Measurements from ENCODE around the gene DUSP2. TPM values are rescaled to one million over a fixed set of nuclear protein-coding genes. Genes with fewer than 3 reads are reported as not detected.

The DUSP2 gene
- total and polyA plus RNA-seq, 2 donors (not counting 1 experiment from before 2014, with no cell fraction given) = 69.8 to 433 TPM

DNA sequence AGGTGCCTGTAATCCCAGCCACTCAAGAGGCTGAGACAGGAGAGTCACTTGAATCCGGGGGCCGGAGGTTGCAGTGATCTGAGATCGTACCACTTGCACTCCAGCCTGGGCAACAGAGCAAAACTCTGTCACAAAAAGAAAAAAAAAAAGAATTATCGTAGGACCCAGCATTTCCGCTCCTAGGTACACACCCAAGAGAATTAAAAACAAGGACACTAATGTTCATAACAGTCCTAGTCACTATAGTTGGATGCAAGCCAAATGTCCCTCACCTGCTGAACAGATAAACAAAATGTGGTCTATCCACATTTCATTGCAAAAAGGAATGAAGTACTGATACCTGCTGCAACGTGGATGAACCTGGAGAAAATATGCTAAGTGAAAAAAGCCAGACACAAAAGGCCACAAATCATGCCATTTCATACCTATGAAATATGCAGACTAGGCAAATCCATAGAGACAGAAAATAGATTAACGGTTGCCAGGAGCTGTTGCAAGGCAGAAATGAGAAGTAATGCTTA lies 50.1 kb downstream of the DUSP2 start:
- ChIA-PET CTCF (interaction anchor here (0.7 kb wide), 1 partner anchor 22 kb away, joined by 3 read pairs; no protein-coding TSS in a partner anchor), POLR2A (no interaction called here)
- no peak for ATAC-seq (ENCODE audit: low read depth)
- Histone ChIP-seq H3K27ac (ENCODE audit: low read length in 2 of 2) (no peak overlapping the region), H3K4me3 (ENCODE audit: control extremely low read depth in 1 of 5, extremely low read depth in 1 of 5, insufficient read depth in 1 of 5, low read depth in 2 of 5, low read length in 4 of 5) (no peak overlapping the region), H3K27me3 (replicated peaks in 1 of 4; ENCODE audit: control extremely low read depth in 1 of 4, control insufficient read depth in 3 of 4, insufficient read depth in 4 of 4, low read length in 3 of 4) (peaks cover 0 to 3% (median 0%) of the 10 kb centered on the region in 4 experiments), H3K4me2 (replicated peaks; ENCODE audit: low read depth, low read length, poor library complexity, severe bottlenecking) (no peak overlapping the region), H3K9me3 (ENCODE audit: control extremely low read depth in 1 of 3, control insufficient read depth in 2 of 3, insufficient read depth in 1 of 3, low read length in 2 of 3) (no peaks in the 10 kb centered on the region), H2AFZ (ENCODE audit: insufficient read depth, low read depth, low read length, poor library complexity, severe bottlenecking) (no peak overlapping the region), H3K4me1 (ENCODE audit: control insufficient read depth in 2 of 2, insufficient read depth in 2 of 2, low read length in 2 of 2) (no peaks in the 10 kb centered on the region), H3K36me3 (replicated peaks in 1 of 2; ENCODE audit: control extremely low read depth in 1 of 2, control insufficient read depth in 1 of 2, extremely low read depth in 1 of 2, insufficient read depth in 2 of 2, low read length in 1 of 2) (no peaks in the 10 kb centered on the region), H3K9ac (ENCODE audit: low read length) (no peak overlapping the region), H4K20me1 (ENCODE audit: control insufficient read depth, insufficient read depth, low read length, poor library complexity, severe bottlenecking) (no peaks in the 10 kb centered on the region), H3K79me2 (ENCODE audit: control insufficient read depth, insufficient read depth, low read length) (no peaks in the 10 kb centered on the region)
- Mint-ChIP-seq H3K9me3 (ENCODE audit: insufficient read depth) (no peaks in the 10 kb centered on the region), H3K4me1 (no peaks in the 10 kb centered on the region), H3K27me3 (peaks cover 15% of the 10 kb centered on the region), H3K4me3 (no peak overlapping the region), H3K27ac (no peak overlapping the region)
- WGBS (ENCODE audit: insufficient coverage) = 94% methylated on average over 3 of the region's 7 CpGs
- DNase-seq = no peak
- intact Hi-C loops (cut with micrococcal nuclease) = no loop called here
- no peak for TF ChIP-seq EZH2 (IDR thresholded peaks at IDR 0.05; ENCODE audit: borderline replicate concordance, insufficient read depth, low read depth, low read length, poor library complexity, severe bottlenecking)
- TF ChIP-seq, protein P1, sequence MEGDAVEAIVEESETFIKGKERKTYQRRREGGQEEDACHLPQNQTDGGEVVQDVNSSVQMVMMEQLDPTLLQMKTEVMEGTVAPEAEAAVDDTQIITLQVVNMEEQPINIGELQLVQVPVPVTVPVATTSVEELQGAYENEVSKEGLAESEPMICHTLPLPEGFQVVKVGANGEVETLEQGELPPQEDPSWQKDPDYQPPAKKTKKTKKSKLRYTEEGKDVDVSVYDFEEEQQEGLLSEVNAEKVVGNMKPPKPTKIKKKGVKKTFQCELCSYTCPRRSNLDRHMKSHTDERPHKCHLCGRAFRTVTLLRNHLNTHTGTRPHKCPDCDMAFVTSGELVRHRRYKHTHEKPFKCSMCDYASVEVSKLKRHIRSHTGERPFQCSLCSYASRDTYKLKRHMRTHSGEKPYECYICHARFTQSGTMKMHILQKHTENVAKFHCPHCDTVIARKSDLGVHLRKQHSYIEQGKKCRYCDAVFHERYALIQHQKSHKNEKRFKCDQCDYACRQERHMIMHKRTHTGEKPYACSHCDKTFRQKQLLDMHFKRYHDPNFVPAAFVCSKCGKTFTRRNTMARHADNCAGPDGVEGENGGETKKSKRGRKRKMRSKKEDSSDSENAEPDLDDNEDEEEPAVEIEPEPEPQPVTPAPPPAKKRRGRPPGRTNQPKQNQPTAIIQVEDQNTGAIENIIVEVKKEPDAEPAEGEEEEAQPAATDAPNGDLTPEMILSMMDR (IDR thresholded peaks at IDR 0.05) = no peak

DNA sequence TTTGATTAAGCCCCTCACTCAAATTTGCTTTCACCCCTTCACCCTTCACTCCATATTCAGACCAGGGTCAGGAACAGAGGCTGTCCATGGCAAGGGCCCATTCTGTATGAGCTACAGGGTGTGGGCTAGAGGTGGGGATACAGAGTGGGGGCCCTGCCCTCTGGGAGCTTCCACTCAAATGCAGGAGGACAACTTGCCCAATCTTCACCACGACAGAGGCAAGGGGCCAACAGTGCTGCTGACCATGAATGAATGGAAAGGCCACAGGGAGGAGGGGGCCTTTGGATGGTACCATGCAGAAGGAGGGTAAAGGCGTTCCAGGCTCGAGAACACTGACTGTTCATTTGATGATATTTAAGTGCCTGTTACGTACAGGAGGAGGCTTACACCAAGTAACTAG lies 51.7 kb downstream of the DUSP2 start:
- CTCF ChIA-PET = no interaction called here
- Histone ChIP-seq H3K36me3 (replicated peaks in 1 of 2; ENCODE audit: control extremely low read depth in 1 of 2, control insufficient read depth in 1 of 2, extremely low read depth in 1 of 2, insufficient read depth in 2 of 2, low read length in 1 of 2) (no peaks in the 10 kb centered on the region), H3K79me2 (ENCODE audit: control insufficient read depth, insufficient read depth, low read length) (no peaks in the 10 kb centered on the region), H2AFZ (ENCODE audit: insufficient read depth, low read depth, low read length, poor library complexity, severe bottlenecking) (no peak overlapping the region), H3K27ac (ENCODE audit: low read length in 2 of 2) (no peak overlapping the region), H3K9me3 (ENCODE audit: control extremely low read depth in 1 of 3, control insufficient read depth in 2 of 3, insufficient read depth in 1 of 3, low read length in 2 of 3) (no peaks in the 10 kb centered on the region), H3K9ac (ENCODE audit: low read length) (no peak overlapping the region), H4K20me1 (ENCODE audit: control insufficient read depth, insufficient read depth, low read length, poor library complexity, severe bottlenecking) (no peaks in the 10 kb centered on the region), H3K27me3 (replicated peaks in 1 of 4; ENCODE audit: control extremely low read depth in 1 of 4, control insufficient read depth in 3 of 4, insufficient read depth in 4 of 4, low read length in 3 of 4) (peaks cover 0 to 3% (median 0%) of the 10 kb centered on the region in 4 experiments), H3K4me2 (replicated peaks; ENCODE audit: low read depth, low read length, poor library complexity, severe bottlenecking) (no peak overlapping the region), H3K4me3 (ENCODE audit: control extremely low read depth in 1 of 5, extremely low read depth in 1 of 5, insufficient read depth in 1 of 5, low read depth in 2 of 5, low read length in 4 of 5) (no peak overlapping the region), H3K4me1 (ENCODE audit: control insufficient read depth in 2 of 2, insufficient read depth in 2 of 2, low read length in 2 of 2) (no peaks in the 10 kb centered on the region)
- WGBS (ENCODE audit: insufficient coverage) = 86% methylated on average over 4 of the region's 4 CpGs
- Mint-ChIP-seq H3K27ac (no peak overlapping the region), H3K9me3 (ENCODE audit: insufficient read depth) (no peaks in the 10 kb centered on the region), H3K4me3 (no peak overlapping the region), H3K27me3 (peaks cover 15% of the 10 kb centered on the region), H3K4me1 (no peaks in the 10 kb centered on the region)
- DNase-seq = no peak
- no peak for ATAC-seq (ENCODE audit: low read depth)
- POLR2A ChIA-PET = no interaction called here
- TF ChIP-seq, protein P1 (IDR thresholded peaks at IDR 0.05) = no peak
- no peak for TF ChIP-seq EZH2 (IDR thresholded peaks at IDR 0.05; ENCODE audit: borderline replicate concordance, insufficient read depth, low read depth, low read length, poor library complexity, severe bottlenecking)
- intact Hi-C loops (cut with micrococcal nuclease) = no loop called here

Other genes with a start within 250 kb of the DUSP2 start
- 103 and 107 TPM in 2 replicates for gene ANKRD36C, start 153.6 kb downstream of the DUSP2 start, total RNA-seq
- gene ANKRD36C, start 153.6 kb downstream of the DUSP2 start, polyA plus RNA-seq = 2.5 and 3.6 TPM in 2 replicates
- gene GPAT2, start 110.5 kb downstream of the DUSP2 start, total RNA-seq = 2.5 and 3.6 TPM in 2 replicates
- 0.99 and 11.7 TPM in 2 replicates for gene GPAT2, start 110.5 kb downstream of the DUSP2 start, polyA plus RNA-seq
- gene ADRA2B, start 28.9 kb downstream of the DUSP2 start, total RNA-seq = 0.27 and 0.36 TPM in 2 replicates
- gene ADRA2B, start 28.9 kb downstream of the DUSP2 start, polyA plus RNA-seq = 0.46 and 1.4 TPM in 2 replicates
- gene ASTL, start 6.9 kb downstream of the DUSP2 start, total RNA-seq = 0.41 and 0.59 TPM in 2 replicates
- gene ASTL, start 6.9 kb downstream of the DUSP2 start, polyA plus RNA-seq = 0.15 and 1.1 TPM in 2 replicates
- 132 and 133 TPM in 2 replicates for gene STARD7, start 63.4 kb upstream of the DUSP2 start, total RNA-seq
- gene STARD7, start 63.4 kb upstream of the DUSP2 start, polyA plus RNA-seq = 35.1 and 42.9 TPM in 2 replicates
- gene TMEM127, start 120.6 kb upstream of the DUSP2 start, total RNA-seq = 48.0 and 48.5 TPM in 2 replicates
- 15.7 and 21.5 TPM in 2 replicates for gene TMEM127, start 120.6 kb upstream of the DUSP2 start, polyA plus RNA-seq
- 85.4 and 91.2 TPM in 2 replicates for gene CIAO1, start 120.8 kb upstream of the DUSP2 start, total RNA-seq
- gene CIAO1, start 120.8 kb upstream of the DUSP2 start, polyA plus RNA-seq = 74.8 and 86.9 TPM in 2 replicates
- 214 and 216 TPM in 2 replicates for gene SNRNP200, start 160.1 kb upstream of the DUSP2 start, total RNA-seq
- 198 and 211 TPM in 2 replicates for gene SNRNP200, start 160.1 kb upstream of the DUSP2 start, polyA plus RNA-seq
- gene ITPRIPL1, start 179.9 kb upstream of the DUSP2 start, total RNA-seq = 4.2 and 4.8 TPM in 2 replicates
- gene ITPRIPL1, start 179.9 kb upstream of the DUSP2 start, polyA plus RNA-seq = 1.8 and 2.6 TPM in 2 replicates
- gene NCAPH, start 190.3 kb upstream of the DUSP2 start, total RNA-seq = 1.1 and 1.2 TPM in 2 replicates
- 0.52 and 0.84 TPM in 2 replicates for gene NCAPH, start 190.3 kb upstream of the DUSP2 start, polyA plus RNA-seq

Measured in B cell (primary cell).